HG02884 (cell line): ENCODE data around the gene RASGRP1.

Experiments used
- ATAC-seq: cut with Tn5 transposase; IDR thresholded peaks from one replicate; pipeline ENCODE4 v1.9.1; 2021; ENCODE audit warnings: mild to moderate bottlenecking, moderate library complexity; ENCODE audit not compliant: unreplicated experiment

The RASGRP1 gene

GRCh38 chr15:38463893-38464292 lies 100.7 kb downstream of the RASGRP1 start:
- ATAC-seq = no peak

- ATAC-seq = peak; percentile 92
Measured at GRCh38 chr15:38461066-38461833, 103.4 kb downstream of the RASGRP1 start.

GRCh38 chr15:38460543-38460942 lies 104.1 kb downstream of the RASGRP1 start:
- no peak for ATAC-seq

GRCh38 chr15:38459480-38459879 lies 105.1 kb downstream of the RASGRP1 start:
- ATAC-seq = no peak

- no peak for ATAC-seq
Measured at GRCh38 chr15:38458646-38459045, 106.0 kb downstream of the RASGRP1 start.

GRCh38 chr15:38455092-38455491 lies 109.5 kb downstream of the RASGRP1 start:
- no peak for ATAC-seq

- ATAC-seq = no peak
Measured at GRCh38 chr15:38454696-38455090, 109.9 kb downstream of the RASGRP1 start.

- peak; percentile 89 for ATAC-seq
Measured at GRCh38 chr15:38453971-38454695, 110.5 kb downstream of the RASGRP1 start, which contains the start of gene FAM98B. Gene FAM98B (plus strand): TSS chr15:38454127. CDS start chr15:38454162, 35 bp downstream.

GRCh38 chr15:38441130-38441519 lies 123.5 kb downstream of the RASGRP1 start:
- ATAC-seq = no peak

- ATAC-seq = peak; percentile 89
Measured at GRCh38 chr15:38440353-38441129, 124.1 kb downstream of the RASGRP1 start.
